IMR-90 (cell line): ENCODE data around the gene CDK6.

Experiments
- FOS ChIP-seq: fragments of 150-350 bp; IDR thresholded peaks from 2 replicates; pipeline ENCODE4 v1.6.1; 2016; ENCODE audit warnings: low read depth, low read length
- MAFK ChIP-seq: IDR thresholded peaks from 2 replicates; pipeline ENCODE4 v1.6.1; 2012; ENCODE audit warnings: low read depth, low read length, improper control_type of control experiment
- NFE2L2 ChIP-seq: fragments of 150-350 bp; IDR thresholded peaks from 2 replicates; pipeline ENCODE4 v1.6.1; 2016; ENCODE audit warnings: low read depth, mild to moderate bottlenecking, low read length
- POLR2A ChIP-seq: IDR thresholded peaks from 2 replicates; pipeline ENCODE4 v1.6.1; 2012; ENCODE audit warnings: mild to moderate bottlenecking, low read depth, low read length
- RAD21 ChIP-seq: IDR thresholded peaks from 2 replicates; pipeline ENCODE4 v1.6.1; 2012; ENCODE audit warnings: low read length, improper control_type of control experiment
- USF2 ChIP-seq: fragments of 150-350 bp; IDR thresholded peaks from 2 replicates; pipeline ENCODE4 v1.6.1; 2017; ENCODE audit warnings: mild to moderate bottlenecking, antibody characterized with exemption, low read length, low read depth
- TF ChIP-seq, protein P1 (sequence below): conservative IDR thresholded peaks from 2 replicates; pipeline ENCODE4 v1.5.1; 2012; ENCODE audit warnings: mild to moderate bottlenecking, low read depth, low read length, improper control_type of control experiment
- TF ChIP-seq, protein P2 (sequence below): fragments of 150-350 bp; IDR thresholded peaks from 2 replicates; pipeline ENCODE4 v1.6.1; 2016; ENCODE audit warnings: low read depth, mild to moderate bottlenecking, low read length, moderate library complexity, borderline replicate concordance

GRCh38 chr7:92622030-92622429, 214.3 kb downstream of the CDK6 start:
- TF ChIP-seq, protein P1, sequence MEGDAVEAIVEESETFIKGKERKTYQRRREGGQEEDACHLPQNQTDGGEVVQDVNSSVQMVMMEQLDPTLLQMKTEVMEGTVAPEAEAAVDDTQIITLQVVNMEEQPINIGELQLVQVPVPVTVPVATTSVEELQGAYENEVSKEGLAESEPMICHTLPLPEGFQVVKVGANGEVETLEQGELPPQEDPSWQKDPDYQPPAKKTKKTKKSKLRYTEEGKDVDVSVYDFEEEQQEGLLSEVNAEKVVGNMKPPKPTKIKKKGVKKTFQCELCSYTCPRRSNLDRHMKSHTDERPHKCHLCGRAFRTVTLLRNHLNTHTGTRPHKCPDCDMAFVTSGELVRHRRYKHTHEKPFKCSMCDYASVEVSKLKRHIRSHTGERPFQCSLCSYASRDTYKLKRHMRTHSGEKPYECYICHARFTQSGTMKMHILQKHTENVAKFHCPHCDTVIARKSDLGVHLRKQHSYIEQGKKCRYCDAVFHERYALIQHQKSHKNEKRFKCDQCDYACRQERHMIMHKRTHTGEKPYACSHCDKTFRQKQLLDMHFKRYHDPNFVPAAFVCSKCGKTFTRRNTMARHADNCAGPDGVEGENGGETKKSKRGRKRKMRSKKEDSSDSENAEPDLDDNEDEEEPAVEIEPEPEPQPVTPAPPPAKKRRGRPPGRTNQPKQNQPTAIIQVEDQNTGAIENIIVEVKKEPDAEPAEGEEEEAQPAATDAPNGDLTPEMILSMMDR, result no peak
- TF ChIP-seq POLR2A (no peak), RAD21 (no peak), FOS (no peak), USF2 (no peak), NFE2L2 (no peak), MAFK (no peak)
- TF ChIP-seq, protein P2, sequence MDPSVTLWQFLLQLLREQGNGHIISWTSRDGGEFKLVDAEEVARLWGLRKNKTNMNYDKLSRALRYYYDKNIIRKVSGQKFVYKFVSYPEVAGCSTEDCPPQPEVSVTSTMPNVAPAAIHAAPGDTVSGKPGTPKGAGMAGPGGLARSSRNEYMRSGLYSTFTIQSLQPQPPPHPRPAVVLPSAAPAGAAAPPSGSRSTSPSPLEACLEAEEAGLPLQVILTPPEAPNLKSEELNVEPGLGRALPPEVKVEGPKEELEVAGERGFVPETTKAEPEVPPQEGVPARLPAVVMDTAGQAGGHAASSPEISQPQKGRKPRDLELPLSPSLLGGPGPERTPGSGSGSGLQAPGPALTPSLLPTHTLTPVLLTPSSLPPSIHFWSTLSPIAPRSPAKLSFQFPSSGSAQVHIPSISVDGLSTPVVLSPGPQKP, result no peak
